GM12865 (cell line): ENCODE results near the gene PPCDC.

Source experiments
- DNase-seq: peaks from one replicate; pipeline ENCODE4 v3.0.0; 2010; ENCODE audit warnings: low read depth
- H3K4me3 ChIP-seq: 2 replicates; pipeline ENCODE4 v1.5.1; 2011; ENCODE audit warnings: mild to moderate bottlenecking, low read depth, low read length, control low read depth
- TF ChIP-seq, protein P1 (sequence below): IDR thresholded peaks from 2 replicates; pipeline ENCODE4 v1.5.1; 2011; ENCODE audit warnings: low read length, control low read depth, low read depth, inconsistent platforms; ENCODE audit not compliant: insufficient read depth; ENCODE audit errors: missing control alignments

The PPCDC gene

DNA sequence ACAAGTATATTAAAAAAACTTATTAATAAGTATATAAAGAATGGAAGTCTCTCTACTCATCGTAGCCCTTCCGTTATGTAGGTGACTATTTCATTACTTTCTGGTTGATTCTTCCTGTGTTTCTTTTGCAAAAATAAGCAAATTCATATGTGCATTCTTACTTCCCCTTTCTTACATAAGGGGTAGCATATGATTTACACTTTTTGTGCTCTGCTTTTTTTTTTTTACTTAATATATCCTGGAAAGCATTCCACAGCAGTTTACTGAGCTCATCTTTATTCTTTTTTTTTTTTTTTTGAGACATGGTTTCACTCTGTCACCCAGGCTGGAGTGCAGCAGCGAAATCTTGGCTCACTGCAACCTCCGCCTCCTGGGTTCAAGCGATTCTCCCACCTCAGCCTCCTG lies 15.2 kb upstream of the PPCDC start:
- TF ChIP-seq, protein P1, sequence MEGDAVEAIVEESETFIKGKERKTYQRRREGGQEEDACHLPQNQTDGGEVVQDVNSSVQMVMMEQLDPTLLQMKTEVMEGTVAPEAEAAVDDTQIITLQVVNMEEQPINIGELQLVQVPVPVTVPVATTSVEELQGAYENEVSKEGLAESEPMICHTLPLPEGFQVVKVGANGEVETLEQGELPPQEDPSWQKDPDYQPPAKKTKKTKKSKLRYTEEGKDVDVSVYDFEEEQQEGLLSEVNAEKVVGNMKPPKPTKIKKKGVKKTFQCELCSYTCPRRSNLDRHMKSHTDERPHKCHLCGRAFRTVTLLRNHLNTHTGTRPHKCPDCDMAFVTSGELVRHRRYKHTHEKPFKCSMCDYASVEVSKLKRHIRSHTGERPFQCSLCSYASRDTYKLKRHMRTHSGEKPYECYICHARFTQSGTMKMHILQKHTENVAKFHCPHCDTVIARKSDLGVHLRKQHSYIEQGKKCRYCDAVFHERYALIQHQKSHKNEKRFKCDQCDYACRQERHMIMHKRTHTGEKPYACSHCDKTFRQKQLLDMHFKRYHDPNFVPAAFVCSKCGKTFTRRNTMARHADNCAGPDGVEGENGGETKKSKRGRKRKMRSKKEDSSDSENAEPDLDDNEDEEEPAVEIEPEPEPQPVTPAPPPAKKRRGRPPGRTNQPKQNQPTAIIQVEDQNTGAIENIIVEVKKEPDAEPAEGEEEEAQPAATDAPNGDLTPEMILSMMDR: no peak
- peak; percentile 58 for DNase-seq
- peak overlapping the region; percentile 61 for H3K4me3 ChIP-seq

DNA sequence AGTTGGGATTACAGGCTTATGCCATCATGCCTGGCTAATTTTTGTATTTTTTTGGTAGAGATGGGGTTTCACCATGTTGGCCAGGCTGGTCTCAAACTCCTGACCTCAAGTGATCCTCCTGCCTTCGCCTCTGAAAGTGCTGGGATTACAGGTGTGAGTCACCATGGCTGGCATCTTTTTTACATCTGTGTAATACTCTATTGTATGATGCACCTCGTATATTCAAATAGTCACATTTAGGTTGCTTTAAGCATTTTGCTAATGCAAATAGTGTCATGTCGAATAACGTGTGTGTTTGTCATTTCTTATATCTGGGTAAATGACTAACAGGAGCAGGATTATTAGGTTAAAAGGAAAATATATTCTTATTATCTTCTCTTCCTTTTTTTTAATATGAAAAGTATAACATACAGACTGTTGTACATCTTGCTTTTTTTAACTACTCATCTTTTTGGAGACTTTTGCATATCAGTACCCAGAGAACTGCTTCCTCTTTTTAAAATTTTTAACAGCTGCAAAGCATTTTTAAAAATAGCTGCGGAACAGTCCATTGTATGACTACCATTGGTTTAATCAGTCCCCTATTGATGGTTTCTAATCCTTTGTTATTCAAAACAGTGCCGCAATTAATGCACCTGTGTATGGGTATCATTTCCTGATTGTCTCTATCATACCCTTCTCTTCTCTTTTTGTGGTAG lies 14.6 kb upstream of the PPCDC start:
- H3K4me3 ChIP-seq: peak overlapping the region; percentile 61
- peak; percentile 87 for DNase-seq
- TF ChIP-seq, protein P1: no peak

DNA sequence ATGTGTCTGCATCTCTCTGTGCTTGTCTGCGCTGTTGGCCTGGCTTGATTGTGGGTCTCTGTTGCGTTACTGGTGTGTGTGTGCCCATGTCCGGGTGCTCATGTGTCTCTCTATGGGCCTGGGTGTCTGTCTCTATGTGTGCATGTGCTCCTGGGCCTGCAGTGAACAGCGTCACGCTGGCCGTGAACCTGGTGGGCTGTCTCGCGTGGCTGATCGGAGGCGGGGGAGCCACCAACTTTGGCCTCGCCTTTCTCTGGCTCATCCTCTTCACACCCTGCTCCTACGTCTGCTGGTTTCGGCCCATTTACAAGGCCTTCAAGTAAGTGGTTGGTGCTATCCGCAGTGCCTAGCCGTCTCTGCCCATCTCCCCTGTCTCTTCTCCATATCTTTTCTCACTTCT lies 7.0 kb upstream of the PPCDC start:
- DNase-seq: no peak
- no peak overlapping the region for H3K4me3 ChIP-seq
- TF ChIP-seq, protein P1: no peak

DNA sequence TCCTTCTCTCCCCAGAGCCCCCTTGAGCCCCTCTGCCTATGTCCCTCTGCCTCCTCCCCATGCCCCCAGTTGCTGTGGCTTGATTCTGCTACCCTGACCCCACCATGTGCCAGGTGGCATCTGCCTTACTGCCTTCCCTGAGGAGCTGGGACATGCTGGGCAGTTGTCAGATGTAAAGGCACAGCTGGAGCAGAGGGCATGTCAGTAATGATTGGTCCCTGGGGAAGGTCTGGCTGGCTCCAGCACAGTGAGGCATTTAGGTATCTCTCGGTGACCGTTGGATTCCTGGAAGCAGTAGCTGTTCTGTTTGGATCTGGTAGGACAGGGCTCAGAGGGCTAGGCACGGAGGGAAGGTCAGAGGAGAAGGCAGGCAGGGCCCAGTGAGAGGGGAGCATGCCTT lies 3.5 kb upstream of the PPCDC start:
- TF ChIP-seq, protein P1: no peak
- no peak overlapping the region for H3K4me3 ChIP-seq
- DNase-seq: no peak

DNA sequence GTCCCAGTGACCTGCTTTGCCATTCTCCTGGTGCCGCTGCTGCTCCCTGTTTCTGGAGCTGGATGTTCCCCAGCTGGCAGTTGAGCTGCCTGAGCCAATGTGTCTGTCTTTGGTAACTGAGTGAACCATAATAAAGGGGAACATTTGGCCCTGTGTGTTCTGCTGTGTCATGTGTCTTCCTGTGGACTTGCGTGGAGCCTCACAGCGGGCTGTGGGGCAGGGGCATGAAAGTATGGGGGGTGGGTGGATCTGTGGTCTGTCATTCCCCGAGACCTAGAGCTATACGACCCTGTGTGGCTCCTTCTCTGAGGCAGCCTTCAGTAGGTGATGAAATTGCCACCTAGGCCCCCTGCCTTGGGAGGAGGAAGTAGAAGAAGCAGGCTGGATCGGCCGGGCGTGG lies 2.0 kb upstream of the PPCDC start:
- H3K4me3 ChIP-seq: no peak overlapping the region
- TF ChIP-seq, protein P1: no peak
- no peak for DNase-seq

DNA sequence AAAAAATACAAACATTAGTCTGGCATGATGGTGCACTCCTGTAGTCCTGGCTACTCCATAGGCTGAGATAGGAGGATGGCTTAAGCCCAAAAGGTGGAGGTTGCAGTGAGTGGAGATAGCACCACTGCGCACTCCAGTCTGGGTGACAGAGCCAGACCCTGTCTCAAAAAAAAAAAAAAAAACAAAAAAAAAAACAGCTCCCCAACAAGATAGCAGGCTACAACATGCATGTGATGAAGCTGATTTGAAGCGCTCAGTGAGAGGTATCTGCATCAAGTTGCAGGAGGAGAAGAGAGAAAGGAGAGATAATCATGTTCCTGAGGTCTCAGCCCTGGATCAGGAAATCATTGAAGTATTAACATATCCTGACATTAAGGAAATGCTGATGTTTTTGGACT lies 608 bp upstream of the PPCDC start:
- no peak overlapping the region for H3K4me3 ChIP-seq
- TF ChIP-seq, protein P1: no peak
- no peak for DNase-seq
